Small intestine (tissue), 7 donors: ENCODE measurements around the gene DTNA. TPM values are rescaled to one million over a fixed set of nuclear protein-coding genes. Genes with fewer than 3 reads are reported as not detected.
A peak's percentile ranks its signal among the peaks of the same experiment; 100 is the strongest.

Source experiments
- DNase-seq, 2 donors: peaks; one replicate each; pipeline versions ENCODE4 v3.0.0 to v3.0.0-alpha.2; 2013
- FAIRE-seq: peaks from 2 replicates; lab custom pipeline; 2012; peaks lifted over from hg19 to GRCh38; lab: Jason Lieb, UNC
- H3K27ac ChIP-seq, 3 donors: one replicate each; pipeline ENCODE4 v1.5.1; 2013; ENCODE audit warnings: low read length in 2 of 3, mild to moderate bottlenecking in 2 of 3, control low read depth in 1 of 3, inconsistent platforms in 1 of 3, low read depth in 1 of 3, moderate library complexity in 1 of 3
- H3K27me3 ChIP-seq, 3 donors: one replicate each; pipeline ENCODE4 v1.6.1; 2013; ENCODE audit warnings: low read length in 3 of 3, inconsistent platforms in 1 of 3; ENCODE audit not compliant: control insufficient read depth in 3 of 3, insufficient read depth in 3 of 3
- H3K36me3 ChIP-seq, 3 donors: one replicate each; pipeline ENCODE4 v1.6.1; 2013; ENCODE audit warnings: low read length in 3 of 3, inconsistent platforms in 1 of 3, low read depth in 1 of 3, mild to moderate bottlenecking in 1 of 3, moderate library complexity in 1 of 3; ENCODE audit not compliant: control insufficient read depth in 3 of 3, insufficient read depth in 2 of 3
- H3K4me1 ChIP-seq, 3 donors: one replicate each; pipeline ENCODE4 v1.6.1; 2013; ENCODE audit warnings: low read length in 2 of 3, inconsistent platforms in 1 of 3, low read depth in 1 of 3, mild to moderate bottlenecking in 1 of 3, moderate library complexity in 1 of 3; ENCODE audit not compliant: control insufficient read depth in 3 of 3, insufficient read depth in 2 of 3
- H3K4me3 ChIP-seq, 3 donors: one replicate each; pipeline ENCODE4 v1.5.1; 2013; ENCODE audit warnings: low read length in 3 of 3, control low read depth in 1 of 3, inconsistent platforms in 1 of 3, low read depth in 1 of 3, mild to moderate bottlenecking in 1 of 3, moderate library complexity in 1 of 3
- H3K9me3 ChIP-seq, 2 donors: one replicate each; pipeline ENCODE4 v1.6.1; 2013; ENCODE audit warnings: low read depth in 1 of 2, low read length in 1 of 2; ENCODE audit not compliant: control insufficient read depth in 2 of 2, insufficient read depth in 1 of 2
- WGBS, 3 donors: extraction: QIAGEN DNeasy Blood & Tissue Kit; methylation state at CpG; one replicate each; pipeline ENCODE4 v1.1.7; 2013; 5-methylcytosine and 5-hydroxymethylcytosine counted together
- polyA plus RNA-seq, 4 donors: library from polyadenylated mRNA; stranded (reverse) in 3 of 4; unstranded in 1 of 4; fragments of 200-250 nt in 3 of 4; fragments of 120-200 nt in 1 of 4; gene quantifications; one replicate each; pipeline versions ENCODE4 v1.2.1 to v1.2.3, GENCODE V29; 2013
- donor health status: healthy with polysubstance abuse.
- donor health status: control.
- donor health status: control.
- donor health status: Bipolar disorder and iron deficiency.
- donor health status: healthy.

The DTNA gene
- polyA plus RNA-seq, 4 donors: 0.45 to 24.3 (median 5.6) TPM

GRCh38 chr18:34695310-34695709, 14.8 kb upstream of the DTNA start:
- H3K27ac ChIP-seq: no peak overlapping the region
- FAIRE-seq (no peak), DNase-seq (peak; percentile 27 to 65)
- H3K4me3 ChIP-seq: no peak overlapping the region
- no peaks in the 10 kb centered on the region for H3K9me3 ChIP-seq
- H3K36me3 ChIP-seq: no peaks in the 10 kb centered on the region
- H3K27me3 ChIP-seq: no peaks in the 10 kb centered on the region
- H3K4me1 ChIP-seq: peaks cover 0 to 24% (median 0%) of the 10 kb centered on the region in 3 donors
- 27 to 67% (median 46%) methylated on average over 5 of the region's 5 CpGs for WGBS, 3 donors

GRCh38 chr18:34696671-34697070, 13.4 kb upstream of the DTNA start:
- 19 to 60% (median 40%) methylated on average over 2 of the region's 2 CpGs for WGBS, 3 donors
- H3K36me3 ChIP-seq: no peaks in the 10 kb centered on the region
- H3K4me1 ChIP-seq: peaks cover 0 to 24% (median 0%) of the 10 kb centered on the region in 3 donors
- H3K9me3 ChIP-seq: no peaks in the 10 kb centered on the region
- DNase-seq: peak; percentile 57 to 73
- no peaks in the 10 kb centered on the region for H3K27me3 ChIP-seq
- peak overlapping the region in 1 of 3 donors; percentile 42 for H3K27ac ChIP-seq
- no peak overlapping the region for H3K4me3 ChIP-seq
- no peak for FAIRE-seq

DNA sequence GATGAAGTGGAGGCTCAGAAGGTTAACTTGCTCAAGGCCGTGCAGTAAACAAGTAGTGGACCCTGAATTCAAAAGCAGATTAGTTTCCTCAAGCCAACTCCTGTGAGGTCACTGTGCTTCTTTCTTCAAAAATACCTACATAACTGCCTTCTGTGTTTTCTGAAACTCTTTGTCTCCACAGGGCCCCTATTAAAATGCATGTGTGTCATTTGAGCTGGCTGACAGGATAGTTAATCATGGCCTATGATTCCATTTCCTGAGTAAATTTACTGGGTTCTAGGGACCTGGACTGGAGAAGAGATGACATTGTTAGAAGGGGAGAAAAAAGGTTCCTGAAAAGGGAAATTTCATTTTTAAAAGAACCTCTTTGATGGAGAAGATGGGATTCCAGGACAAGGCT, 12.9 kb upstream of the DTNA start:
- peak overlapping the region in 1 of 3 donors; percentile 42 for H3K27ac ChIP-seq

DNA sequence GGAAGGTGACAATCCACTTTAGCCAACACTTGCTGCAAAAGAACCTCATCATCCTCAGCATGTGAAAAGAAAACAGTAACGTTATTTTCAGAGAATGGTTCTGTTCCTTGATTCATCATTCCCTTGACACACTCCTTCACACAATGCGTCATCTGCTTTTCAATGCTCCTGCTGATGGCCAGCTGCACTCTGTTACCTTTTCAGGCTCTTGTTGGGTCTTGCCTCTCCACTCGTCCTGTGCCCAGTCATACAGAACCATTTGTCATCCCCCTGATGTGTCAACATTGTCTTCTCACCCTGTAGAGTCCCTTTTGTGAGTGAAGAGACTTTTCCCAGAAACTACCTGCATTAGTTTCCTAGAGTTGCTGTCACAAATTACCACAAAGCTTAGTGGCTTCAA, 12.2 kb upstream of the DTNA start:
- no peaks in the 10 kb centered on the region for H3K9me3 ChIP-seq
- H3K36me3 ChIP-seq: no peaks in the 10 kb centered on the region
- peaks cover 0 to 24% (median 0%) of the 10 kb centered on the region in 3 donors for H3K4me1 ChIP-seq
- no peak overlapping the region for H3K4me3 ChIP-seq
- H3K27me3 ChIP-seq: no peaks in the 10 kb centered on the region
- FAIRE-seq (no peak), DNase-seq (no peak)
- H3K27ac ChIP-seq: no peak overlapping the region
- 71 to 84% (median 83%) methylated on average over 3 of the region's 3 CpGs for WGBS, 3 donors

More for the DNA sequence above, 12.9 kb upstream of the DTNA start:
- H3K36me3 ChIP-seq: no peaks in the 10 kb centered on the region
- DNase-seq: no peak
- no peak overlapping the region for H3K4me3 ChIP-seq
- no peaks in the 10 kb centered on the region for H3K27me3 ChIP-seq
- no peaks in the 10 kb centered on the region for H3K9me3 ChIP-seq
- H3K4me1 ChIP-seq: peaks cover 0 to 24% (median 0%) of the 10 kb centered on the region in 3 donors
- WGBS, 3 donors: 53 to 83% (median 62%) methylated on average over 1 of the region's 1 CpG
- FAIRE-seq: no peak

DNA sequence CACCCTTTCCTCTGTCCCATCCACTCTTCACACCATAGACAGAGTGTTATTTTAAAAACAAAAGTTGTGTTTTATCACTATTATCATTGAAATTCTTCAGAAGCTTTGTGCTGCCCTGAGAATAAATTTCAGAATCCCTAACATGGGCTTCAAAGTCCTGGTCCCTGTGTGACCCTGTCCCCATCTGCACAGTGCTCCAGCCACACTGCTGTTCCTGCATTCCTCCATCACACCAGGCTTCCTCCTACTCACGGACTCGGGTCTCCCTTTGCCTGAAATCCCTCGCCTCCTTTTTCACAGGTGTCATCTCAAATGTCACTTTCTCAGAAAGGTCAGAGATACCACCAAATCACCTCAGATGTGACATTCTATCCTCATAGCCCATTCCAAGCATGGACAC, 8.2 kb upstream of the DTNA start:
- Histone ChIP-seq H3K27ac (no peak overlapping the region), H3K4me3 (no peak overlapping the region), H3K4me1 (peaks cover 0 to 9% (median 0%) of the 10 kb centered on the region in 3 donors), H3K36me3 (no peaks in the 10 kb centered on the region), H3K9me3 (no peaks in the 10 kb centered on the region), H3K27me3 (no peaks in the 10 kb centered on the region)
- FAIRE-seq: no peak
- no peak for DNase-seq
- WGBS, 3 donors: 86 to 94% (median 92%) methylated on average over 3 of the region's 3 CpGs

DNA sequence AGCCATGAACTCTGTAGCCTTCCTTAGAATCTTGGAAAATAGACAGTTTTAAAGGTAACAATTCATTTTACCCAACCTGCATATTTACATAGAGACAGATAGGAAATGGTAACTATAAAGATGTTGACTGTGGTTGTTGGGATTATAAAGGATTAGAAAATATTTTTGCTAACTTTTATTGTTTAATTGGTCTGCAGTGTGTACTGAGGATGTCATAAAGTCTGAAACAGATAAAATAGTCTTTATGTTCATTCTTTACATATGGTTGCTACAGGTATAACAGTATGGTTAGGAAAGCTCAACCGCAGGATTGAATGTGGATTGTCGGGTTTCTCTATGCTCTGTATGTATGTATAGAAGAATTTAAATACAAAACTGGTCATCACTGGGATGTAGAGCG, 7.3 kb upstream of the DTNA start:
- 86 to 94% (median 93%) methylated on average over 3 of the region's 3 CpGs for WGBS, 3 donors
- Histone ChIP-seq H3K27me3 (no peaks in the 10 kb centered on the region), H3K4me1 (no peaks in the 10 kb centered on the region), H3K9me3 (no peaks in the 10 kb centered on the region), H3K27ac (no peak overlapping the region), H3K36me3 (no peaks in the 10 kb centered on the region), H3K4me3 (no peak overlapping the region)
- no peak for FAIRE-seq
- DNase-seq: no peak

DNA sequence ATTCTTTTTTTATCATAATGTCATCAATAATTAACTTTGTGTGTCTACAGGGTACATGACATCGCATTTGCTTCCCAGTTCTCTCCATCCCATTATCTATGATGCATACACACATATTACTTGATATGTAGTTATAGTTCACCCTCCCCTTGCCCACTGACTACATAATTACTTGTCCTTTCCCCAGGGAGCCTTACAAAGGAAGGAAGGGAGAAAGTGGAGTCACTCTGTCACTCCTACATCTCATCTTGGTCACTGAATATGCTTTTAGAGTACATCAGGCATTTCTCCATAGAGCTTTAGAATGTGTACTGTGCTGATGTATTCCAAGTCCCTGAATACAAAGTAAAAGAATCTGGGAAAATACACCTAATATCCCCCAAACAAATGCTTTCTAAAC, 6.0 kb upstream of the DTNA start:
- no peaks in the 10 kb centered on the region for H3K9me3 ChIP-seq
- H3K27me3 ChIP-seq: no peaks in the 10 kb centered on the region
- H3K36me3 ChIP-seq: no peaks in the 10 kb centered on the region
- H3K27ac ChIP-seq: no peak overlapping the region
- DNase-seq (no peak), FAIRE-seq (no peak)
- 65 to 85% (median 66%) methylated on average over 1 of the region's 1 CpG for WGBS, 3 donors
- H3K4me1 ChIP-seq: peaks cover 0 to 2% (median 0%) of the 10 kb centered on the region in 3 donors
- no peak overlapping the region for H3K4me3 ChIP-seq

DNA sequence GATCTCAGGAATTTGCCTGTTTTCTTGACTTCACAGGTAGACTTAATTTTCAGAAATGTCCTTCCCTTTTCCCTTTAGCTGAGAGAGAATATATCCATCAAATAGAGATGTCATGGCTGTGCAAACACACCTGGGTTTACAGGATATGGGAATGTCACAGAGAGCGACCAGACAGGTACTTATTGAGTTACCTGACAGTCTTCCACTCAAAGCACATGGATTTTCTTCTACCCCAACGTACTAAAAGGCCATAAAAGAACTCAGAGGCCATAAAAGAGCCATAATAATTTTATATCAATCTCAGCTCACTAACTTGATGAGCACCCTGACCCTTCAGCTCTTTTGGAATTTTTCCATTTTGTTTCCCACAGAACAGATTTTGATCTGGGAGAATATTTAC, 5.3 kb upstream of the DTNA start:
- Histone ChIP-seq H3K9me3 (no peaks in the 10 kb centered on the region), H3K27ac (no peak overlapping the region), H3K27me3 (no peaks in the 10 kb centered on the region), H3K4me1 (peaks cover 0 to 4% (median 0%) of the 10 kb centered on the region in 3 donors), H3K36me3 (no peaks in the 10 kb centered on the region), H3K4me3 (no peak overlapping the region)
- DNase-seq (peak in 1 of 2 donors; percentile 28), FAIRE-seq (no peak)
- WGBS, 3 donors: 6 to 47% (median 23%) methylated on average over 2 of the region's 2 CpGs

GRCh38 chr18:34707670-34708069, 2.4 kb upstream of the DTNA start:
- DNase-seq: peak in 1 of 2 donors; percentile 38
- Histone ChIP-seq H3K4me3 (no peak overlapping the region), H3K27me3 (no peaks in the 10 kb centered on the region), H3K36me3 (no peaks in the 10 kb centered on the region), H3K9me3 (no peaks in the 10 kb centered on the region), H3K4me1 (peaks cover 0 to 7% (median 0%) of the 10 kb centered on the region in 3 donors), H3K27ac (no peak overlapping the region)
- WGBS, 3 donors: 9 to 25% (median 20%) methylated on average over 4 of the region's 4 CpGs
- no peak for FAIRE-seq
